ENCODE measurements around the gene PKMYT1. TPM values are rescaled to one million over a fixed set of nuclear protein-coding genes. Genes with fewer than 3 reads are reported as not detected.

PKMYT1 gene
- polyA plus RNA-seq, 1 donor from 2014 or later = 2.9 TPM

GRCh38 chr16:3027489-3027795, 47.2 kb upstream of the PKMYT1 start:
- no peak overlapping the region for H3K4me3 ChIP-seq (ENCODE audit: low read length)
- H3K4me2 ChIP-seq (ENCODE audit: low read length) = no peak overlapping the region
- peaks cover 4% of the 10 kb centered on the region for H3K27me3 ChIP-seq (ENCODE audit: insufficient read depth, low read depth, low read length)

DNA sequence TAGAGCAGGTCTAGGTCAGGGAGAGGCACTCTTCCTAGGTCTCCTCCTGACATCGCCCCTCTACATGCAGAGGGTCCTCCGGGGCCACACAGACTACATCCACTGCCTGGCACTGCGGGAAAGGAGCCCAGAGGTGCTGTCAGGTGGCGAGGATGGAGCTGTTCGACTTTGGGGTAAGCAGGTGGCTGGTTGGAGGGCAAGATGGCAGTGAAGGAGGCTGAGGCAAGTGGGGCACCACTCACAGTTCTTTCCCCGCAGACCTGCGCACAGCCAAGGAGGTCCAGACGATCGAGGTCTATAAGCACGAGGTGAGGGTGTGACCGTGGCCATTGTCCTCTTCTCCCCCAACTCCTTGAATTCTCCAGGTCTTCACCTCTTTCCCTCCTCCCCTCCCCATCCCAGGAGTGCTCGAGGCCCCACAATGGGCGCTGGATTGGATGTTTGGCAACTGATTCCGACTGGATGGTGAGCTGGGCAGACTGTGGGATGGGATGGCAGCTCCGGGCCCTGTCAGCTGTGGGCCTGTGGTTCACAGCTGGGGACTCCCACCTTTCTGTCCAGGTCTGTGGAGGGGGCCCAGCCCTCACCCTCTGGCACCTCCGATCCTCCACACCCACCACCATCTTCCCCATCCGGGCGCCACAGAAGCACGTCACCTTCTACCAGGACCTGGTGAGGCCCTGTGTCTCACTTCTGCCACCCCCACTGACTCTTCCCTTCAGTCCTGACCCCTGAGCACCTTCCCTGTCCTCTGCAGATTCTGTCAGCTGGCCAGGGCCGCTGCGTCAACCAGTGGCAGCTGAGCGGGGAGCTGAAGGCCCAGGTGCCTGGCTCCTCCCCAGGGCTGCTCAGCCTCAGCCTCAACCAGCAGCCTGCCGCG, 46.6 kb upstream of the PKMYT1 start:
- H3K4me3 ChIP-seq (ENCODE audit: low read length) = no peak overlapping the region
- no peaks in the 10 kb centered on the region for H3K27me3 ChIP-seq (ENCODE audit: insufficient read depth, low read depth, low read length)
- H3K36me3 ChIP-seq (ENCODE audit: insufficient read depth, low read length) = no peaks in the 10 kb centered on the region
- TF ChIP-seq TAF1 (IDR thresholded peaks at IDR 0.05; ENCODE audit: low read depth) (no peak), POLR2AphosphoS5 (IDR thresholded peaks at IDR 0.05) (no peak), MXI1 (conservative IDR thresholded peaks at IDR 0.05; ENCODE audit: poor library complexity, severe bottlenecking) (no peak), RAD21 (conservative IDR thresholded peaks at IDR 0.05) (no peak), SMC3 (conservative IDR thresholded peaks at IDR 0.05; ENCODE audit: poor library complexity) (no peak)
- H3K79me2 ChIP-seq (replicated peaks; ENCODE audit: insufficient read depth, low read length) = no peaks in the 10 kb centered on the region
- no peaks in the 10 kb centered on the region for H4K20me1 ChIP-seq (ENCODE audit: insufficient read depth)
- H3F3A ChIP-seq (ENCODE audit: insufficient read depth, low read length, poor library complexity, severe bottlenecking) = no peaks in the 10 kb centered on the region
- no peak overlapping the region for H3K4me2 ChIP-seq (ENCODE audit: low read length)
- no peak overlapping the region for H3K27ac ChIP-seq (ENCODE audit: low read length)
- H3K9me2 ChIP-seq (ENCODE audit: insufficient read depth, low read length) = no peaks in the 10 kb centered on the region
- H3K9me3 ChIP-seq (ENCODE audit: low read length) = no peaks in the 10 kb centered on the region
- H2AFZ ChIP-seq (ENCODE audit: low read depth, low read length) = no peak overlapping the region
- H3K9ac ChIP-seq (ENCODE audit: low read length) = no peak overlapping the region

More at GRCh38 chr16:3027489-3027795, 47.2 kb upstream of the PKMYT1 start:
- no peak for TF ChIP-seq REST (IDR thresholded peaks at IDR 0.05; ENCODE audit: borderline replicate concordance)
- TF ChIP-seq EZH2 (IDR thresholded peaks at IDR 0.05; ENCODE audit: borderline replicate concordance, insufficient read depth, low read length, poor library complexity, severe bottlenecking) = no peak
- TF ChIP-seq RAD21 (conservative IDR thresholded peaks at IDR 0.05) = no peak
- no peak for TF ChIP-seq TAF1 (IDR thresholded peaks at IDR 0.05; ENCODE audit: low read depth)
- TF ChIP-seq, protein P1, sequence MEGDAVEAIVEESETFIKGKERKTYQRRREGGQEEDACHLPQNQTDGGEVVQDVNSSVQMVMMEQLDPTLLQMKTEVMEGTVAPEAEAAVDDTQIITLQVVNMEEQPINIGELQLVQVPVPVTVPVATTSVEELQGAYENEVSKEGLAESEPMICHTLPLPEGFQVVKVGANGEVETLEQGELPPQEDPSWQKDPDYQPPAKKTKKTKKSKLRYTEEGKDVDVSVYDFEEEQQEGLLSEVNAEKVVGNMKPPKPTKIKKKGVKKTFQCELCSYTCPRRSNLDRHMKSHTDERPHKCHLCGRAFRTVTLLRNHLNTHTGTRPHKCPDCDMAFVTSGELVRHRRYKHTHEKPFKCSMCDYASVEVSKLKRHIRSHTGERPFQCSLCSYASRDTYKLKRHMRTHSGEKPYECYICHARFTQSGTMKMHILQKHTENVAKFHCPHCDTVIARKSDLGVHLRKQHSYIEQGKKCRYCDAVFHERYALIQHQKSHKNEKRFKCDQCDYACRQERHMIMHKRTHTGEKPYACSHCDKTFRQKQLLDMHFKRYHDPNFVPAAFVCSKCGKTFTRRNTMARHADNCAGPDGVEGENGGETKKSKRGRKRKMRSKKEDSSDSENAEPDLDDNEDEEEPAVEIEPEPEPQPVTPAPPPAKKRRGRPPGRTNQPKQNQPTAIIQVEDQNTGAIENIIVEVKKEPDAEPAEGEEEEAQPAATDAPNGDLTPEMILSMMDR (IDR thresholded peaks at IDR 0.05; ENCODE audit: poor library complexity, severe bottlenecking) = no peak
- TF ChIP-seq SMC3 (conservative IDR thresholded peaks at IDR 0.05; ENCODE audit: poor library complexity) = no peak
- no peak for TF ChIP-seq MXI1 (conservative IDR thresholded peaks at IDR 0.05; ENCODE audit: poor library complexity, severe bottlenecking)
- no peak for TF ChIP-seq POLR2AphosphoS5 (IDR thresholded peaks at IDR 0.05)
- H4K20me1 ChIP-seq (ENCODE audit: insufficient read depth) = no peaks in the 10 kb centered on the region
- H2AFZ ChIP-seq (ENCODE audit: low read depth, low read length) = no peak overlapping the region
- H3K27ac ChIP-seq (ENCODE audit: low read length) = no peak overlapping the region
- no peaks in the 10 kb centered on the region for H3K9me3 ChIP-seq (ENCODE audit: low read length)
- no peaks in the 10 kb centered on the region for H3K36me3 ChIP-seq (ENCODE audit: insufficient read depth, low read length)
- H3K9ac ChIP-seq (ENCODE audit: low read length) = no peak overlapping the region
- H3F3A ChIP-seq (ENCODE audit: insufficient read depth, low read length, poor library complexity, severe bottlenecking) = no peaks in the 10 kb centered on the region
- no peaks in the 10 kb centered on the region for H3K79me2 ChIP-seq (replicated peaks; ENCODE audit: insufficient read depth, low read length)
- H3K9me2 ChIP-seq (ENCODE audit: insufficient read depth, low read length) = no peaks in the 10 kb centered on the region
